SU-DHL-6 (cell line): ENCODE measurements around the gene TMED8.

Experiments
- H2AFZ ChIP-seq: fragments of 200-600 bp; sonication (generic); 2 replicates; pipeline ENCODE4 v1.6.1; 2014; ENCODE audit warnings: low read depth, mild to moderate bottlenecking, moderate library complexity, mixed read lengths, antibody characterized with exemption, low read length; ENCODE audit not compliant: severe bottlenecking
- H3F3A ChIP-seq: fragments of 200-600 bp; shearing (Covaris generic); 2 replicates; pipeline ENCODE4 v1.6.0; 2016; ENCODE audit warnings: antibody characterized with exemption, mild to moderate bottlenecking; ENCODE audit not compliant: insufficient read depth
- H3K27ac ChIP-seq: fragments of 200-600 bp; sonication (generic); 2 replicates; pipeline ENCODE4 v1.5.1; 2016; ENCODE audit warnings: low read depth, mild to moderate bottlenecking, low read length, moderate library complexity, mixed read lengths
- H3K27me3 ChIP-seq: fragments of 200-600 bp; sonication (generic), shearing (Covaris generic); 2 replicates; pipeline ENCODE4 v1.6.0; 2014; ENCODE audit warnings: mild to moderate bottlenecking, low read length
- H3K36me3 ChIP-seq: fragments of 200-600 bp; sonication (generic); 2 replicates; pipeline ENCODE4 v1.6.1; 2014; ENCODE audit warnings: mild to moderate bottlenecking, low read length, mixed read lengths
- H3K4me2 ChIP-seq: fragments of 300-600, 200-600 bp; shearing (Covaris generic), sonication (generic); 2 replicates; pipeline ENCODE4 v1.6.0; 2014; ENCODE audit warnings: low read length, low read depth, mild to moderate bottlenecking; ENCODE audit not compliant: poor library complexity, severe bottlenecking
- H3K4me3 ChIP-seq: fragments of 200-600 bp; sonication (generic); 2 replicates; pipeline ENCODE4 v1.5.1; 2014; ENCODE audit warnings: antibody characterized with exemption, low read length, mild to moderate bottlenecking, mixed read lengths; ENCODE audit not compliant: insufficient read depth, poor library complexity, severe bottlenecking
- H3K79me2 ChIP-seq: fragments of 200-600 bp; sonication (generic); 2 replicates; pipeline ENCODE4 v1.6.1; 2014; ENCODE audit warnings: mild to moderate bottlenecking, low read length, moderate library complexity; ENCODE audit not compliant: insufficient read depth
- H3K9ac ChIP-seq: fragments of 200-600 bp; sonication (generic); 2 replicates; pipeline ENCODE4 v1.7.0; 2014; ENCODE audit warnings: mild to moderate bottlenecking, low read length
- H3K9me2 ChIP-seq: fragments of 200-600 bp; sonication (generic); replicated peaks from 2 replicates; pipeline ENCODE4 v1.6.1; 2014; ENCODE audit warnings: low read length; ENCODE audit not compliant: insufficient read depth
- H3K9me3 ChIP-seq: fragments of 200-600 bp; sonication (generic); 2 replicates; pipeline ENCODE4 v1.6.1; 2014; ENCODE audit warnings: low read length, mixed read lengths; ENCODE audit not compliant: insufficient read depth
- H4K20me1 ChIP-seq: fragments of 200-600 bp; sonication (generic); 2 replicates; pipeline ENCODE4 v1.6.1; 2014; ENCODE audit warnings: low read depth, mild to moderate bottlenecking, antibody characterized with exemption, low read length, moderate library complexity, mixed read lengths
- CTCF ChIP-seq: fragments of 200-600 bp; sonication (generic); IDR thresholded peaks from one replicate; pipeline ENCODE4 v1.5.1; 2017; ENCODE audit warnings: antibody characterized with exemption, mild to moderate bottlenecking, low read length, moderate library complexity; ENCODE audit not compliant: insufficient read depth, poor library complexity, severe bottlenecking
- EZH2phosphoT487 ChIP-seq: fragments of 200-600 bp; sonication (generic), shearing (Covaris generic); conservative IDR thresholded peaks from 2 replicates; pipeline ENCODE4 v1.6.1; 2018; ENCODE audit warnings: mild to moderate bottlenecking, antibody characterized with exemption, low read length, moderate library complexity, mixed read lengths

The TMED8 gene

GRCh38 chr14:77372304-77372841, 4.5 kb downstream of the TMED8 start:
- H3K4me2 ChIP-seq = peak overlapping the region; percentile 95
- peaks cover 63% of the 10 kb centered on the region for H3K79me2 ChIP-seq
- peak overlapping the region; percentile 45 for H3K4me3 ChIP-seq
- H3K27me3 ChIP-seq = no peaks in the 10 kb centered on the region
- peaks cover 38% of the 10 kb centered on the region for H3F3A ChIP-seq
- H3K9ac ChIP-seq = peak overlapping the region; percentile 36
- no peak for TF ChIP-seq EZH2phosphoT487
- no peaks in the 10 kb centered on the region; the same call in 1 of the 2 replicates for H3K36me3 ChIP-seq
- no peaks in the 10 kb centered on the region for H4K20me1 ChIP-seq
- peak overlapping the region; percentile 96 for H3K27ac ChIP-seq
- no peak overlapping the region for H2AFZ ChIP-seq
- no peaks in the 10 kb centered on the region for H3K9me2 ChIP-seq
- no peaks in the 10 kb centered on the region for H3K9me3 ChIP-seq

- no peak overlapping the region for H3K4me3 ChIP-seq
- peaks cover 59% of the 10 kb centered on the region for H3K79me2 ChIP-seq
- H3K9me2 ChIP-seq = no peaks in the 10 kb centered on the region
- H3F3A ChIP-seq = peaks cover 30% of the 10 kb centered on the region
- H3K27me3 ChIP-seq = no peaks in the 10 kb centered on the region
- H3K9me3 ChIP-seq = no peaks in the 10 kb centered on the region
- no peak overlapping the region for H3K9ac ChIP-seq
- H3K4me2 ChIP-seq = no peak overlapping the region
- H2AFZ ChIP-seq = no peak overlapping the region
- H3K27ac ChIP-seq = no peak overlapping the region
- TF ChIP-seq EZH2phosphoT487 (no peak), CTCF (no peak)
- H3K36me3 ChIP-seq = no peaks in the 10 kb centered on the region; the same call in none of the 2 replicates
- peaks cover 7% of the 10 kb centered on the region; the same call in 1 of the 2 replicates for H4K20me1 ChIP-seq
Observed at GRCh38 chr14:77369285-77369684, 7.6 kb downstream of the TMED8 start.

- H3K27me3 ChIP-seq = no peaks in the 10 kb centered on the region
- 0 out of 2 replicates have a peak, but pooled peaks cover 8% of the 10 kb centered on the region for H3K9me3 ChIP-seq
- no peak overlapping the region for H3K27ac ChIP-seq
- H4K20me1 ChIP-seq = peaks cover 7% of the 10 kb centered on the region; the same call in 1 of the 2 replicates
- H3K4me3 ChIP-seq = no peak overlapping the region
- no peak overlapping the region for H2AFZ ChIP-seq
- H3F3A ChIP-seq = peaks cover 15% of the 10 kb centered on the region; the same call in 1 of the 2 replicates
- H3K36me3 ChIP-seq = peaks cover 16% of the 10 kb centered on the region
- no peak overlapping the region for H3K9ac ChIP-seq
- H3K79me2 ChIP-seq = peaks cover 67% of the 10 kb centered on the region
- H3K9me2 ChIP-seq = no peaks in the 10 kb centered on the region
- TF ChIP-seq EZH2phosphoT487 (no peak), CTCF (no peak)
- no peak overlapping the region for H3K4me2 ChIP-seq
Observed at GRCh38 chr14:77364146-77364545, 12.7 kb downstream of the TMED8 start.

GRCh38 chr14:77359626-77360025, 17.3 kb downstream of the TMED8 start:
- Histone ChIP-seq H3K79me2 (peaks cover 68% of the 10 kb centered on the region), H3K36me3 (peaks cover 16% of the 10 kb centered on the region)
- TF ChIP-seq CTCF (no peak), EZH2phosphoT487 (no peak)

More at GRCh38 chr14:77359626-77360025, 17.3 kb downstream of the TMED8 start:
- H3K27me3 ChIP-seq = no peaks in the 10 kb centered on the region
- H3K4me2 ChIP-seq = no peak overlapping the region
- H2AFZ ChIP-seq = no peak overlapping the region
- H3K4me3 ChIP-seq = no peak overlapping the region
- no peak overlapping the region for H3K9ac ChIP-seq
- H4K20me1 ChIP-seq = no peaks in the 10 kb centered on the region
- H3F3A ChIP-seq = peaks cover 12% of the 10 kb centered on the region; the same call in 1 of the 2 replicates
- H3K9me3 ChIP-seq = 0 out of 2 replicates have a peak, but pooled peaks cover 8% of the 10 kb centered on the region
- H3K9me2 ChIP-seq = no peaks in the 10 kb centered on the region
- peak overlapping the region; percentile 31; the same call in 1 of the 2 replicates for H3K27ac ChIP-seq
